ENCODE measurements around the gene EEF2K. TPM values are rescaled to one million over a fixed set of nuclear protein-coding genes. Genes with fewer than 3 reads are reported as not detected.

The EEF2K gene
- total and polyA plus RNA-seq, 2 of the 13 experiments (the other 11 are each of a cell fraction or from before 2014, with no cell fraction given), result 22.0 to 23.8 TPM

- TF ChIP-seq TCF7 (IDR thresholded peaks at IDR 0.05; ENCODE audit: low read depth) (no peak), PRDM10 (CRISPR knock-in tag; IDR thresholded peaks at IDR 0.05; ENCODE audit: low read depth) (no peak), NFKB2 (CRISPR knock-in tag; IDR thresholded peaks at IDR 0.05; ENCODE audit: borderline replicate concordance) (no peak), RCOR2 (CRISPR knock-in tag; IDR thresholded peaks at IDR 0.05) (no peak; the same call in 1 of the 2 replicates), ZNF24 (IDR thresholded peaks at IDR 0.05) (no peak), TOPORS (CRISPR knock-in tag; IDR thresholded peaks at IDR 0.05) (0 out of 2 replicates have a peak, but pooled peaks have one; percentile 27), FLYWCH1 (CRISPR knock-in tag; IDR thresholded peaks at IDR 0.05) (no peak), ZNF547 (CRISPR knock-in tag; IDR thresholded peaks at IDR 0.05) (no peak), MAZ (IDR thresholded peaks at IDR 0.05; ENCODE audit: borderline replicate concordance, low read depth, low read length) (no peak), MAZ (CRISPR knock-in tag; IDR thresholded peaks at IDR 0.05; ENCODE audit: low read depth) (no peak), HNF1A (IDR thresholded peaks at IDR 0.05; ENCODE audit: low read depth) (no peak), HNF1A (CRISPR knock-in tag; IDR thresholded peaks at IDR 0.05; ENCODE audit: borderline replicate concordance) (no peak), ZSCAN9 (CRISPR knock-in tag; IDR thresholded peaks at IDR 0.05; ENCODE audit: borderline replicate concordance) (no peak)
- TF ChIP-seq, protein P1, sequence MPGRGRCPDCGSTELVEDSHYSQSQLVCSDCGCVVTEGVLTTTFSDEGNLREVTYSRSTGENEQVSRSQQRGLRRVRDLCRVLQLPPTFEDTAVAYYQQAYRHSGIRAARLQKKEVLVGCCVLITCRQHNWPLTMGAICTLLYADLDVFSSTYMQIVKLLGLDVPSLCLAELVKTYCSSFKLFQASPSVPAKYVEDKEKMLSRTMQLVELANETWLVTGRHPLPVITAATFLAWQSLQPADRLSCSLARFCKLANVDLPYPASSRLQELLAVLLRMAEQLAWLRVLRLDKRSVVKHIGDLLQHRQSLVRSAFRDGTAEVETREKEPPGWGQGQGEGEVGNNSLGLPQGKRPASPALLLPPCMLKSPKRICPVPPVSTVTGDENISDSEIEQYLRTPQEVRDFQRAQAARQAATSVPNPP (CRISPR knock-in tag; IDR thresholded peaks at IDR 0.05), result no peak
- TF ChIP-seq, protein P2, sequence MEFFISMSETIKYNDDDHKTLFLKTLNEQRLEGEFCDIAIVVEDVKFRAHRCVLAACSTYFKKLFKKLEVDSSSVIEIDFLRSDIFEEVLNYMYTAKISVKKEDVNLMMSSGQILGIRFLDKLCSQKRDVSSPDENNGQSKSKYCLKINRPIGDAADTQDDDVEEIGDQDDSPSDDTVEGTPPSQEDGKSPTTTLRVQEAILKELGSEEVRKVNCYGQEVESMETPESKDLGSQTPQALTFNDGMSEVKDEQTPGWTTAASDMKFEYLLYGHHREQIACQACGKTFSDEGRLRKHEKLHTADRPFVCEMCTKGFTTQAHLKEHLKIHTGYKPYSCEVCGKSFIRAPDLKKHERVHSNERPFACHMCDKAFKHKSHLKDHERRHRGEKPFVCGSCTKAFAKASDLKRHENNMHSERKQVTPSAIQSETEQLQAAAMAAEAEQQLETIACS (CRISPR knock-in tag; IDR thresholded peaks at IDR 0.05), result no peak
- TF ChIP-seq, protein P3, sequence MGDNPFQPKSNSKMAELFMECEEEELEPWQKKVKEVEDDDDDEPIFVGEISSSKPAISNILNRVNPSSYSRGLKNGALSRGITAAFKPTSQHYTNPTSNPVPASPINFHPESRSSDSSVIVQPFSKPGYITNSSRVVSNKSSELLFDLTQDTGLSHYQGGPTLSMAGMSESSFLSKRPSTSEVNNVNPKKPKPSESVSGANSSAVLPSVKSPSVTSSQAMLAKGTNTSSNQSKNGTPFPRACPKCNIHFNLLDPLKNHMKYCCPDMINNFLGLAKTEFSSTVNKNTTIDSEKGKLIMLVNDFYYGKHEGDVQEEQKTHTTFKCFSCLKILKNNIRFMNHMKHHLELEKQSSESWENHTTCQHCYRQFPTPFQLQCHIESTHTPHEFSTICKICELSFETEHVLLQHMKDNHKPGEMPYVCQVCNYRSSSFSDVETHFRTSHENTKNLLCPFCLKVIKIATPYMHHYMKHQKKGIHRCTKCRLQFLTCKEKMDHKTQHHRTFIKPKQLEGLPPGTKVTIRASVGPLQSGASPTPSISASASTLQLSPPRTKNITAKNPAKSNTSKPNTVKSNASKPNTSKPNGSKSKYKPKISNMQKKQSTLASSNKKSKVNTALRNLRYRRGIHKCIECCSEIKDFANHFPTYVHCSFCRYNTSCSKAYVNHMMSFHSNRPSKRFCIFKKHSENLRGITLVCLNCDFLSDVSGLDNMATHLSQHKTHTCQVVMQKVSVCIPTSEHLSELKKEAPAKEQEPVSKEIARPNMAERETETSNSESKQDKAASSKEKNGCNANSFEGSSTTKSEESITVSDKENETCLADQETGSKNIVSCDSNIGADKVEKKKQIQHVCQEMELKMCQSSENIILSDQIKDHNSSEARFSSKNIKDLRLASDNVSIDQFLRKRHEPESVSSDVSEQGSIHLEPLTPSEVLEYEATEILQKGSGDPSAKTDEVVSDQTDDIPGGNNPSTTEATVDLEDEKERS (CRISPR knock-in tag; IDR thresholded peaks at IDR 0.05), result no peak; the same call in 1 of the 2 replicates
Measured at GRCh38 chr16:22191532-22192260, 14.4 kb upstream of the EEF2K start (continued).

Data from HepG2 (cell line).